Right lobe of liver (tissue), 4 donors: ENCODE data around the gene UMOD.

Experiments used
- POLR2A ChIP-seq: fragments of 450-650 bp; IDR thresholded peaks from one replicate; pipeline ENCODE4 v1.6.1; 2017; ENCODE audit warnings: antibody characterized with exemption, mild to moderate bottlenecking
- TF ChIP-seq, protein P1 (sequence below), 4 donors: fragments of 200-600 bp in 3 of 4; fragments of 450-650 bp in 1 of 4; IDR thresholded peaks; one replicate each; pipeline versions ENCODE4 v1.5.1 to v1.8.0; 2016 to 2022; ENCODE audit warnings: antibody characterized with exemption in 4 of 4, mild to moderate bottlenecking in 2 of 4
- donor health status: DM: no; HTN: no; CAD: no.
- donor health status: DM: no; HTN: no; CAD: no.
- donor health status: DM: no; HTN: yes; CAD: no.

DNA sequence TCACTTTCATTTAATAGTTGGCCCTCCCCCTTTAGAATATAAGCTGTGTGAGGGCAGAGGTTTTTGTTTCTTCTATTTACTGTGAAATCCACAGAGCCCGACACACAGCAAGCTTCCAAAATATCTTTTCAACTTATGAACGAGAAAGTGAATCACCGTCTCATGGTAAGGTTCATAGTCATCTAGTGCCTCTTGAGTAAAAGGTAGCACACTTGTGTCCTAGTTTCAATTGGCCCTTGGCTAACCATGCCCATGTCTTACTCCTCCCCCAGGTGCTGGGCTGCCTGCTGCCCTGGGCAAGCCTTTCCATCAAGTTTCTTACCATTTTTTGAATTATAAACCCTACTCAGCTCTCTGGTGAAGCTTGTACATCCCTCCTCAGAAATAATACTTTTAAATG is 12.8 kb downstream of the UMOD start:
- TF ChIP-seq, protein P1, sequence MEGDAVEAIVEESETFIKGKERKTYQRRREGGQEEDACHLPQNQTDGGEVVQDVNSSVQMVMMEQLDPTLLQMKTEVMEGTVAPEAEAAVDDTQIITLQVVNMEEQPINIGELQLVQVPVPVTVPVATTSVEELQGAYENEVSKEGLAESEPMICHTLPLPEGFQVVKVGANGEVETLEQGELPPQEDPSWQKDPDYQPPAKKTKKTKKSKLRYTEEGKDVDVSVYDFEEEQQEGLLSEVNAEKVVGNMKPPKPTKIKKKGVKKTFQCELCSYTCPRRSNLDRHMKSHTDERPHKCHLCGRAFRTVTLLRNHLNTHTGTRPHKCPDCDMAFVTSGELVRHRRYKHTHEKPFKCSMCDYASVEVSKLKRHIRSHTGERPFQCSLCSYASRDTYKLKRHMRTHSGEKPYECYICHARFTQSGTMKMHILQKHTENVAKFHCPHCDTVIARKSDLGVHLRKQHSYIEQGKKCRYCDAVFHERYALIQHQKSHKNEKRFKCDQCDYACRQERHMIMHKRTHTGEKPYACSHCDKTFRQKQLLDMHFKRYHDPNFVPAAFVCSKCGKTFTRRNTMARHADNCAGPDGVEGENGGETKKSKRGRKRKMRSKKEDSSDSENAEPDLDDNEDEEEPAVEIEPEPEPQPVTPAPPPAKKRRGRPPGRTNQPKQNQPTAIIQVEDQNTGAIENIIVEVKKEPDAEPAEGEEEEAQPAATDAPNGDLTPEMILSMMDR (IDR thresholded peaks at IDR 0.05) = no peak
- no peak for TF ChIP-seq POLR2A
